HTR-8/SVneo (cell line): Measurements from ENCODE around the gene PLCB3.

ENCODE experiments used
- DNase-seq: peaks from one replicate; pipeline ENCODE4 v3.0.0; 2011; ENCODE audit warnings: low spot score, mixed read lengths; ENCODE audit not compliant: insufficient read length
- FAIRE-seq: peaks from 2 replicates; lab custom pipeline; 2011; peaks lifted over from hg19 to GRCh38; lab: Jason Lieb, UNC

Gene PLCB3

DNA sequence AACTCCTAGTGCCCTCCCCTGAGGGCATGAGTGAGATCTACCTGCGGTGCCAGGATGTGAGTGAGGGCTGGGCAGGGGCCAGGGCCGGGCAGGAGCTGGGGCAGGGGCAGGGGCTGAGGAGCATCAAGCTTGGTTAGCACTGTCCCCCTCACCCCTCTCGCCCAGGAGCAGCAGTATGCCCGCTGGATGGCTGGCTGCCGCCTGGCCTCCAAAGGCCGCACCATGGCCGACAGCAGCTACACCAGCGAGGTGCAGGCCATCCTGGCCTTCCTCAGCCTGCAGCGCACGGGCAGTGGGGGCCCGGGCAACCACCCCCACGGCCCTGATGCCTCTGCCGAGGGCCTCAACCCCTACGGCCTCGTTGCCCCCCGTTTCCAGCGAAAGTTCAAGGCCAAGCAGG lies 31.1 kb upstream of the PLCB3 start:
- DNase-seq = no peak
- FAIRE-seq = no peak

DNA sequence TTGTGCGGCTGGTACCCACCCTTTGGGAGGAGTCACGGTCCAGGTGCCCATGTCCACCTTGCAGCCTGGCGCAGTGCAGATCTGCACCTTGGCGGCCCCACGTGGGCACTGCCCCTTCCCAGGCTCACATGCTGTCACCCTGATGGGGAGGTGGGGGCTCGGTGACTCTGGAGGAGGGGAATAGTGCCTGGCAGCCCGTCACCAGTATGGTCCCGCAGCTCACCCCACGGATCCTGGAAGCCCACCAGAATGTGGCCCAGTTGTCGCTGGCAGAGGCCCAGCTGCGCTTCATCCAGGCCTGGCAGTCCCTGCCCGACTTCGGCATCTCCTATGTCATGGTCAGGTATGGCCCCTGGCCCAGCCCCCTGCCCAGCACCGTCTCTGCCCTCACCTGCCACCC lies 30.5 kb upstream of the PLCB3 start:
- DNase-seq (no peak), FAIRE-seq (no peak)

DNA sequence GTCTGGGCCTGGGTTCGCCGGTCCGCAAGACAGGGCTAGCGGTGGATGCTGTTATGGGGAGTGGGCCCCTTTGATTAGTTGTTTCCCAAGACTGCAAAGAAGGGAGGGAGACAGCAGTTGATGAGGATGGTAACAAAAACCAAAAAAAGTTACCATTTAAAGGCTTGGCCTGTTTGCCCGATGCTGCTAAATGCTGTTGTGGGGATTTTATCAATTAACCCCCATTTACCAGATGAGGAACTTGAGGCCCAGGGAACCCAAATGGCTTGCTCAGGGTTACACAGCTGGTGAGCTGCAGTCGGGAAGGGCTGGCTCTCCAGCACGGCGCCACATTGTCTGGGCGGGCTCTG lies 28.7 kb upstream of the PLCB3 start:
- FAIRE-seq = no peak
- DNase-seq = no peak

DNA sequence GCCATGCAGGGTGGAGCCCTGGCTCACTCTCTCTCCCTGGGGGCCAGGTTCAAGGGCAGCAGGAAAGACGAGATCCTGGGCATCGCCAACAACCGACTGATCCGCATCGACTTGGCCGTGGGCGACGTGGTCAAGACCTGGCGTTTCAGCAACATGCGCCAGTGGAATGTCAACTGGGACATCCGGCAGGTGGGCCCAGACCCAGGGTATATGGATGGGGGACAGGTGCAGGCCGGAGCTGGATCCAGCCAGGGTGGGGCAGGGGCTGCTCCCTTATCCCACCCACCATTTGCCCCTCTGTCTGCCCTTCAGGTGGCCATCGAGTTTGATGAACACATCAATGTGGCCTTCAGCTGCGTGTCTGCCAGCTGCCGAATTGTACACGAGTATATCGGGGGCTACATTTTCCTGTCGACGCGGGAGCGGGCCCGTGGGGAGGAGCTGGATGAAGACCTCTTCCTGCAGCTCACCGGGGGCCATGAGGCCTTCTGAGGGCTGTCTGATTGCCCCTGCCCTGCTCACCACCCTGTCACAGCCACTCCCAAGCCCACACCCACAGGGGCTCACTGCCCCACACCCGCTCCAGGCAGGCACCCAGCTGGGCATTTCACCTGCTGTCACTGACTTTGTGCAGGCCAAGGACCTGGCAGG lies 28.2 kb upstream of the PLCB3 start:
- FAIRE-seq = no peak
- DNase-seq = no peak

DNA sequence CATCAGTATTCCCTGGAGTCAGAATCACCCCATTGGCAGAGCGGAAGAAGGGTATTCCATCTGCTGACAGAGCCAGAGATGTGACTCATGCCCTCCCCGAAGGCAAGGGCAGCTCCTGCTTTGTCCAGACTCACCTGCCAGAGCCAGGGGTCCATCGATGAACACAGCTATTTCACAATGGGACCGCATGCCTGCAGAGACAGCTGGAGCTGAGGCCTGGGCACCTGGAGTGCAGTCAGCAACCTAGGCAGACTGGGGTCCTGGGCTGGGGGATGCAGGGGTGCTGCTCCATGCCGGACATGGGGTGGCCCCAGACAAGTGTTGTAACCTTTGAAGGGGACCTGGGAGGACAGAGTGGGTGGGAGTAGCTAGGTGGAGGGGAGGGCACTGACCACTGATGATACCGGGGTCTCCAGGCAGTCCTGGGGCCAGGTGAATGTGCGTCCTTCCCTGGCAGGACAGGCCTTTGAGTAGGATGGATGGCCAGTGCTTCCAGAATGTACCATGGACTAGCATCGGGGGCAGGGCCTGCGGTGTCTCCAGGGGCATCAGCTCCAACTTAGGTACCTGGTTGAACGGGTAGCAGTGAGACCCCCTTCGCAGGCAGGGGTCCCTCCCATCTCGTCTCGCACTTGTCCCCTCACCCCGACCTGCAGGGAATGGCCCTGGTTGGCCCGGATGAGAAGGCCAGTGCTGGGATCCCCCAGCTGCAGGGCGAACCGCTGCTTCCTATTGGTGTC lies 27.0 kb upstream of the PLCB3 start:
- DNase-seq (no peak), FAIRE-seq (no peak)

DNA sequence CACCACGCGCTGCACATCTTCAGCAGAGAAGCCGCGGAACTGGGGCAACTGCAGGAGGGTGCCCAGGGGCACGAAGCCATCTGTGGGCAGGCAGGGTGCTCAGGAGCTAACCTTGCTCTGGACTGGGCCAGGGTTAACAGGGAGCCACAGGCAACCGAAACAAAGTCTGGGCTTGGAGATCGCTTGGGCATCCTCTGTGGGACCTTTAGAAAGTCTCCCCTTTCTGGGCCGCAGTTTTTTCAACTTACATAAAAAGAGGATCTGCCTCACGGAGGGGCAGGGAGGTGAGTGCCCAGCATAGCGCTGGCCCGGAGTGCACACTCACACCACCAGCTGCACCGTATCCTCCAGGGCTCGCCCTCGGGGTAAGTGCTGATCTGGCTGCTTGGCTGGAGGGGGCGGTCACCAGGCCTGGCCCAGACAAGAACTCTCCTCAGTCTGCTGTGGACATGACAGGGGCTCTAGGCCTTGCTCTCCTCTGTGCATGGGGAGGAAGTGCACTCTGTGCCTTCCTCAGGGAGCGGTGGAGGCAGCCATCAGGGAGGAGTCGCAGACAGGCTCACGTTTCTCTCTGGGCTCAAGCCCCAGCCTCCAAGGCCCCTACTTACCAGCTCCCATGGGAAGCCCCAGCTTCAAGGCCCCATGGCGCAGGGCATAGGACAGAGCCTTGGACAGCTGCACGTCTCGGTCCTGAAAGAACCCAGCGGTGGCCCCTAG lies 26.3 kb upstream of the PLCB3 start:
- DNase-seq (no peak), FAIRE-seq (no peak)

DNA sequence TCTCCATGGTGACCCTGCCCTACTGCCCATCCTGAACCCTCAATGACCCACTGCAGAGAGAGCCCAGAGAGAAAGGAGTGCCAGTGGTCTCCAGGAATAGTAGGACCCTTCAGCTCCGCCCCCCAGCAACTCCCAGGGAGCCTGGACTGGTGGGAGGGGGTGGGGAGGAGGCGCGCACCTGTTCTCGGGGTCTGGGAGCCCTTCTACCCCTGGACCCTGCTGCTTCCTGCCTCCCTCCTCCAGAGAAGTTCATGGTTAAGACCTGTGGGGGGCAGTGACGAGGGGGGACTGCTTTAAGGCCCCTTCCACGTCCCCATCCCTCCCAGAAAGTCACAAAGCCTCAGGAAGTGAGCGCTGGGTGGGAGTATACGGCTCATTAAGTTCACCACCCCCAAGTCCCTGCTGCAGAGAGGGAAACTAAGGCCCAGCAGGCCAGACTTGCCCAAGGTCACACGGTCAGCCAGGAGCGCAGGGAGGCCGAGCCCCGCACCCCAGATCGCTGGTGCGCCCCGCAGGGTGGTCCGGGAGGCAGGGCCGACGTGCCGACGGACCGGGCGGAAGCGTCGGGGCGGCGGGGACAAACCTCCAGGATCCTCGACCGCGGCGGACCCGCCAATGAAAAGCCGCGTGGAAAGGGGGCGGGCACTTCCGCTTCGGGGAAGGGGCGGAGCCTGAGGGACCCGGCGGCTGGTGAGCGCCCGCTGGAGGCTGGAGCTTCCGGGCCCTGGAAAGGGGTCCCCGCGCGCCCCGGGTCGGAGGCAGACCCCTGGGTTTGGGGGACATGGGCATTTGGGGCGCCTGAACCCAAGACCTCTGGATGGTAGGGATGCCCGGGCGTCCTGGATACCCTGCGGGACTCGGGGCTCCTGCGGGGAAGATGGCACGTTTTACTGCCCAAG lies 25.5 kb upstream of the PLCB3 start, which contains the start of the genes NUDT22 and TRPT1:
Gene NUDT22, plus strand, starts transcription at position 667 of the 899 bp plus-strand sequence. CDS start 379 bp downstream, outside the sequence.
Gene TRPT1, minus strand, starts transcription at position 579 of the 899 bp plus-strand sequence. Its CDS starts 326 bp downstream, at position 253.
- DNase-seq (peak; percentile 81), FAIRE-seq (no peak)

DNA sequence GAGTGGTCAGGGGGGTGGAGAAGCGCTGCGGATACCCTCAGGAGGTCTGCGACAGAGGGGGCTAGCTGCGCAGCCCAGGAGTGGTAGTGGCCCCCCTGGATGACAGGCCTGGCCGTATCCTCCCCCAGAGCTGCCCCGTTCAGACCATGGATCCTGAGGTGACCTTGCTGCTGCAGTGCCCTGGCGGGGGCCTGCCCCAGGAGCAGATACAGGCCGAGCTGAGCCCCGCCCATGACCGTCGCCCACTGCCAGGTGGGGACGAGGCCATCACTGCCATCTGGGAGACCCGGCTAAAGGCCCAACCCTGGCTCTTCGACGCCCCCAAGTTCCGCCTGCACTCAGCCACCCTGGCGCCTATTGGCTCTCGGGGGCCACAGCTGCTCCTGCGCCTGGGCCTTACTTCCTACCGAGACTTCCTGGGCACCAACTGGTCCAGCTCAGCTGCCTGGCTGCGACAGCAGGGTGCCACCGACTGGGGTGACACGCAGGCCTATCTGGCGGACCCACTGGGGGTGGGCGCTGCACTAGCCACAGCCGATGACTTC lies 24.8 kb upstream of the PLCB3 start:
- DNase-seq (no peak), FAIRE-seq (no peak)

DNA sequence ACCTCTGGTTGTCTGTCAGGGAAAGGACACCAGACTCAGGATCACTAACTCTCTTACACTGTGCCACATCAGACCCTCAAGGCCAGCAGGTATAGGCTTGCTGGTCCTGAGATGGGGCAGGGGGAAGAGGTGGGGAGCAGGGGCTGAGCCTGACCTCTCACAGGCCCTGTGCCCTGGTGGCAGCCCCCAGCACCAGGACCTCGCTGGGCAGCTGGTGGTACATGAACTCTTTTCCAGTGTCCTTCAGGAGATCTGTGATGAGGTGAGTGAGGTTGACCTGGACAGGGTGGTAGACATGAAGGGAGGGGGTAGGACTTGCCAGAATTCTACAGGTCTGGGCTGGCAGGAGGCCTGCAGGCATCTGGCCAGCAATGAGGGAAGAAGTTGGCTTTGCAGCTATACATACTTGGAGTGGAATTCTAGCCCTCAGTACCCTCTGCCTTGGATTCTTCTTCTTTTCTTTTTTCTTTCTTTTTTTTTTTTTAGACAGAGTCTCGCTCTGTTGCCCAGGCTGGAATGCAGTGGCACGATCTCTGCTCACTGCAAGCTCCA lies 23.8 kb upstream of the PLCB3 start:
- FAIRE-seq (no peak), DNase-seq (no peak)

DNA sequence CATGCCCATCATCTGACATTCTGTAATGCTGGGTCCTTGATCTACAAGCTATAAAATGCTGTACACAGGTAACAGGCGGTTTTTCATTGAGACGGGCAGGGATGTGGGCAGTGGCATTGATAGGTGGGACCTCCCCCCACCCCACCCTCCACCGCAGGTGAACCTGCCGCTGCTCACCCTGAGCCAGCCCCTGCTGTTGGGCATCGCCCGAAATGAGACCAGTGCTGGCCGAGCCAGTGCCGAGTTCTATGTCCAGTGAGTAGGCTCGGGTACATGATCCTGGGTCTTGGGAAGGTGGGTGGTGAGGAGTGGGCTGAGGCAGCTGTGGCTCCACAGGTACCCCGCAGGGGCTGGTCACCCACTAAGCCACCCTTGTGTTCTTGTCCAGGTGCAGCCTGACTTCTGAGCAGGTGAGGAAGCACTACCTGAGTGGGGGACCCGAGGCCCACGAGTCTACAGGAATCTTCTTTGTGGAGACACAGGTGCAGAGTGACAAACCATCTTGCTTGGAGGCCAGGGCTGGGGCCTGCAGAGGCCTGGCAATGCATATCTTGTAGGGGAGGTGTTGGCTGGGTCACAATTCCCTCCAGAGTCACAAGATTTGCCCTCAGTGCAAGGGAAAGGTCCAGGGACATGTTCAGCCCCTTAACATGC lies 22.1 kb upstream of the PLCB3 start:
- no peak for FAIRE-seq
- DNase-seq = no peak

DNA sequence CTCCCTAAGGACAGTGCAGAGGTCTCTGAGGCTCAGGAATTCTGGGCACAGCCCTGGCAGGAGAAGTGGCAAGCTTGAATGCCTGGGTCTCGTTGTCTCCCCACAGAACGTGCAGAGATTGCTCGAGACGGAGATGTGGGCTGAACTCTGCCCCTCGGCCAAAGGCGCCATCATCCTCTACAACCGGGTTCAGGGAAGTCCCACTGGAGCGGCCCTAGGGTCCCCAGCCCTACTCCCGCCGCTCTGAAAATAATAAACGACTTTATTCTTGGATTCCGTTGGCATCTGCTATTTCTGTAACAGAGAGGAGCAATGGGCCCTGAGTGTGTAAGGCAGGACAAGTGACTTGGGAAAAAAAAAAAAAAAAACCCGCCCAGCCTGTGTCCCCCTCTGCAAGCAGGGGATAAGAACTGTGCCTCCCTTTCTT lies 21.6 kb upstream of the PLCB3 start:
- FAIRE-seq (no peak), DNase-seq (no peak)

DNA sequence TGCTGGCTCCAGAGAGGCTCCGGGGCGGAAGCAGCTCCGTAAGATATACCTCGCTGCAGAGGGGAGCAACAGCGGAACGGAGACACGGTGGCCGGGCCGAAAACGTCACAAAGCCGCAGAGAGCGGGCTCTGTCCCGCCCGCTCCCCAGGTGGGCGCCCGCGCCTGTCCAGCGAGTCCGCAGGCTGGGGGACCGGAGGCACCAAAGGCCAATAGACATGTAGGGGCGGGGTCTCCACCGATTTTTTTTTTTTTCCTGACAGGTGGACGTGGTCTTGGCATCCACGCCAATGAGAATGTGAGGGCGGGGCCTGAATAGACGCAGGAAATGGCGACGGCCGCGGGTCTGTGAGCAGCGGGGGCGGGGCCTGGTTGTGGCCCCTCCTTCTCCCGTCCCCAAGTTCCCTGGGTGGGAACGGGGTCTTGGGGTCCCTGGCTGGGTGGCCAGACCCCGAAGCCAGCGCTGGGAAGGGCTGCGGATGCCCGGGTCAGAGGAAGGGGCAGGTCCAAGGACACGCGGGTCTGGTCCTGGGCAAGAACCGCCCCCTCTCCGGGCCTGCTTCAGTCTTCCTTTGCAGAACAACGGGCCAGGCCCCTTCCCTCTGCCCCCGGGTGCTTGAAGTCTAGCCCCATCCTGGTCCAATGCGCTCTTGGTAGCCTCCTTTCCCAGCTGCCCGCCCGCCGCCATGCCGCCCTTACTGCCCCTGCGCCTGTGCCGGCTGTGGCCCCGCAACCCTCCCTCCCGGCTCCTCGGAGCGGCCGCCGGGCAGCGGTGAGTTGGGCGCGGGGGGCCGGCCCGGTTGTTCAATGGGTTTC lies 21.0 kb upstream of the PLCB3 start, which contains the start of gene DNAJC4:
Gene DNAJC4, plus strand, starts transcription at position 378 of the 814 bp plus-strand sequence. Its CDS starts 307 bp downstream, at position 685.
- peak; percentile 82 for DNase-seq
- FAIRE-seq = no peak

DNA sequence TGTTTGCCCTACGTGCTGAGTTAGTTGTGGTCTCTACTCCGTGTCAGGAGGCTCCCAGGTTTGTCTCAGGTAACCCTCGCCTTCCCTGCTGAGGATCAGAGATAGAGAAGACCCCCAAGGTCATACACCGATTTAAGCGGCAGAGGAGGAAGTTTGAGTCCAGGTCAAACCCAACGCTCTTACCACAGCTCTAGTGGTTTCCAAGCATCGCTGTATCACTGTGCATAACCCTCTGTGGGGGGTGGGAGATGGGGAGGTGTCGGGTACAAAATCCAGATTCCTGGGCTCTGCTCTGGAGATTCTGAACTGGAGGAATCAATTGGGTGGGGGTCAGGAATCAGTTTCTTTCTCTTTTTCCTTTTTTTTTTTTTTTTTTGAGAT lies 20.4 kb upstream of the PLCB3 start:
- FAIRE-seq (no peak), DNase-seq (no peak)

DNA sequence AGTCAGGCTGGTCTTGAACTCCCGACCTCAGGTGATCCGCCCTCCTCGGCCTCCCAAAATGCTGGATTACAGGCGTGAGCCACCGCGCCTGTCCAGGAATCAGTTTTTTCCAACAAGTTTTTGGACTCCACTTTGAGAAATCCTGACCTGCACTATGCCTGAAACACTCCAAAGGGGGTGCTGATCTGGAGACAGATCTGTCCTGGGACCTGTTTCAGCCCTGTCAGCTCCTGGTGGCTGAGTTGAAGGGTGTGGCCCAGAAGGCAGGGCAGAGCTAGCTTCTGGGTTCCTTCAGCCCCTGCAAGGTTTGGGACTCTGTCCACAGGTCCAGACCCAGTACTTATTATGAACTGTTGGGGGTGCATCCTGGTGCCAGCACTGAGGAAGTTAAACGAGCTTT lies 19.8 kb upstream of the PLCB3 start:
- DNase-seq = no peak
- FAIRE-seq = no peak

DNA sequence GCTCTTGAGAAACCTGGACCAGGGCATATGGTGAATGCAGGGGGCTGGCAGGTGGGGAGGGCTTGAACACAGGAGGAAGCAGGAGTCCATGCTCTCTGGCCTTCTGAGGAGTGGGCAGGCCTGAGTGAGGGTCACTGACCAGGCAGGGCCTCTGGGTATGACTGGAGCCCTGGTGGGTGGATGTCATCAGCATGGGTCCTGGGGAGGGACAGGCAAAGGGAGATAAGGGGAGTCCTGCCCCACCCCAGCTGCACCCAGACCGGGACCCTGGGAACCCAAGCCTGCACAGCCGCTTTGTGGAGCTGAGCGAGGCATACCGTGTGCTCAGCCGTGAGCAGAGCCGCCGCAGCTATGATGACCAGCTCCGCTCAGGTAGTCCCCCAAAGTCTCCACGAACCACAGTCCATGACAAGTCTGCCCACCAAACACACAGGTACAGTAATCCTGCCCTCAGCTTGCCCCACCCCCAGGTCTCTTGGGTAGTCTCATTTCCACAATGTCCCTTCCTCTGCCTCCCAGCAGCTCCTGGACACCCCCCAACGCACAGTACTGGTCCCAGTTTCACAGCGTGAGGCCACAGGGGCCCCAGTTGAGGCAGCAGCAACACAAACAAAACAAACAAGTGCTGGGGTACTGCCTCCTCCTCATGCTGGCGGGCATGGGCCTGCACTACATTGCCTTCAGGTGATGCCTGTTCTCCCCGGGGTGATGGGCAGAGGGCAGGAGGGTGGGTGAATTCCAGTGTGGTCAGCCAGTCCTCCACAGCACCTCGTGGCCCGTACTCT lies 19.0 kb upstream of the PLCB3 start:
- FAIRE-seq = no peak

DNA sequence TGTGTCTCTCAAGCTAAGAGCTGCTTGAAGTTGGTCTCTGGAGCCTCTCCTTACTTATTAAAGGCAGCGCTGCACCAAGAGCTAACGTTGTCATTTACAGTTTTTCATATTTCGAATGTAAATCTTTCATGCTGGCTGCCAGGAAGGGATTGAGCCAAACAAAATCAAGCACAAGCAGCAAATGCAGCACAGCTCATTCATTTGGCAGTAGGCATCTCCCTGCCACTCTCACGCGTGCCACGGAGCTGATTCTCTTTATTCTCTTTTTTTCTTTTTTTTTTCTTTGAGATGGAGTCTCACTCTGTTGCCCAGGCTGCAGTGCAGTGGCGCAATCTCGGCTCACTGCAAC lies 18.4 kb upstream of the PLCB3 start:
- no peak for DNase-seq
- no peak for FAIRE-seq

More for the DNA sequence above, 19.0 kb upstream of the PLCB3 start:
- DNase-seq = no peak

DNA sequence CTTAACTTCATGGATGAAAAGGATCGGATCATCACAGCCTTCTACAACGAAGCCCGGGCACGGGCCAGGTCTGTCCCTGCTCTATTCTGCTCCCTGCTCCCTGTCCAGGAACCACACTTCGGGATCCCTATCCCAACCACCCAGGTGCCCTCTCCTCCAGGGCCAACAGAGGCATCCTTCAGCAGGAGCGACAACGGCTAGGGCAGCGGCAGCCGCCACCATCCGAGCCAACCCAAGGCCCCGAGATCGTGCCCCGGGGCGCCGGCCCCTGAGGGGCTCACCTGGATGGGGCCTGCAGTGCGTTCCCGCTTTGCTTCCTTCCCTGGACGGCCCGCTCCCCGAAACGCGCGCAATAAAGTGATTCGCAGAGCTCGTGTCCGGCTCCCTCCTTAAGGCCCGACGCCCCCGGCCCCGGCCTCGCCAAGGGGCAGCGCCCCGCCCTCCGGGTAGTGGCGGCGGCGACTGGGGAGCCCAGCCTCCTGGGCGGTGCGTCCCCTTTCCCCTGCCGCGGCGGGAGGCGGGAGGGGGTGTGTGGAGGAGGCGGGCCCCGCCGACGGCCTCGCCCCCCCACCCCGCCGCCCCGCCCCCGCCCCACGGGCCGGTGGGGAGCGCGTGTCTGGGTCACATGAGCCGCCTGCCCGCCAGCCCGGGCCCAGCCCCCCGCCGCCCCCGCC lies 17.3 kb upstream of the PLCB3 start, which contains the start of gene VEGFB:
Gene VEGFB, plus strand, starts transcription at position 672 of the 674 bp plus-strand sequence. CDS start 250 bp downstream, outside the sequence.
- FAIRE-seq = no peak

More for the DNA sequence above, 17.3 kb upstream of the PLCB3 start, which contains the start of gene VEGFB:
- DNase-seq = peak; percentile 60
